Measurements from ENCODE around the gene FRMD7. TPM values are rescaled to one million over a fixed set of nuclear protein-coding genes. Genes with fewer than 3 reads are reported as not detected.
"Not testable (repeated sequence)": the region's sequence is repeated elsewhere in the genome, so short reads cannot be mapped to it uniquely, and the experiment has no call there.

Gene FRMD7
- total RNA-seq, 1 donor, result 1.1 TPM

GRCh38 chrX:132169554-132169953 lies 41.7 kb upstream of the FRMD7 start:
- no peaks in the 10 kb centered on the region for H4K20me1 ChIP-seq (ENCODE audit: insufficient read depth, low read length)
- no peak for DNase-seq (ENCODE audit: insufficient read length, low spot score, missing footprints)
- no peaks in the 10 kb centered on the region for H3K79me2 ChIP-seq (ENCODE audit: insufficient read depth, low read length)
- no peaks in the 10 kb centered on the region for H3K4me1 ChIP-seq (ENCODE audit: insufficient read depth, low read length)
- H3K4me2 ChIP-seq (ENCODE audit: insufficient read depth, low read length), result no peak overlapping the region
- no peaks in the 10 kb centered on the region for H3K9me3 ChIP-seq (ENCODE audit: low read depth, low read length)
- no peak overlapping the region for H3K27ac ChIP-seq (ENCODE audit: low read depth, low read length)
- H3K36me3 ChIP-seq (ENCODE audit: insufficient read depth, low read length), result no peaks in the 10 kb centered on the region
- peaks cover 10% of the 10 kb centered on the region for H3K27me3 ChIP-seq (ENCODE audit: insufficient read depth, low read length)
- no peak for TF ChIP-seq CTCF (IDR thresholded peaks at IDR 0.05; ENCODE audit: extremely low read depth, low read depth, low read length)
- no peak overlapping the region for H3K4me3 ChIP-seq (ENCODE audit: insufficient read depth, low read length)
- no peak overlapping the region for H2AFZ ChIP-seq (ENCODE audit: low read length)

GRCh38 chrX:132165651-132166050 lies 37.8 kb upstream of the FRMD7 start:
- Histone ChIP-seq H3K79me2 (ENCODE audit: insufficient read depth, low read length) (no peaks in the 10 kb centered on the region), H3K27me3 (ENCODE audit: insufficient read depth, low read length) (peaks cover 4% of the 10 kb centered on the region), H3K4me2 (ENCODE audit: insufficient read depth, low read length) (no peak overlapping the region), H4K20me1 (ENCODE audit: insufficient read depth, low read length) (no peaks in the 10 kb centered on the region), H3K9me3 (ENCODE audit: low read depth, low read length) (no peaks in the 10 kb centered on the region), H3K4me3 (ENCODE audit: insufficient read depth, low read length) (no peak overlapping the region), H3K4me1 (ENCODE audit: insufficient read depth, low read length) (no peaks in the 10 kb centered on the region), H3K36me3 (ENCODE audit: insufficient read depth, low read length) (no peaks in the 10 kb centered on the region), H3K27ac (ENCODE audit: low read depth, low read length) (no peak overlapping the region), H2AFZ (ENCODE audit: low read length) (no peak overlapping the region)
- no peak for DNase-seq (ENCODE audit: insufficient read length, low spot score, missing footprints)
- TF ChIP-seq CTCF (IDR thresholded peaks at IDR 0.05; ENCODE audit: extremely low read depth, low read depth, low read length), result no peak

- no peak for DNase-seq (ENCODE audit: insufficient read length, low spot score, missing footprints)
- no peak overlapping the region for H2AFZ ChIP-seq (ENCODE audit: low read length)
- TF ChIP-seq CTCF (IDR thresholded peaks at IDR 0.05; ENCODE audit: extremely low read depth, low read depth, low read length), result no peak
- no peak overlapping the region for H3K4me3 ChIP-seq (ENCODE audit: insufficient read depth, low read length)
- no peak overlapping the region for H3K27ac ChIP-seq (ENCODE audit: low read depth, low read length)
- H3K9me3 ChIP-seq (ENCODE audit: low read depth, low read length), result no peaks in the 10 kb centered on the region
- no peaks in the 10 kb centered on the region for H4K20me1 ChIP-seq (ENCODE audit: insufficient read depth, low read length)
- H3K27me3 ChIP-seq (ENCODE audit: insufficient read depth, low read length), result peaks cover 4% of the 10 kb centered on the region
- H3K79me2 ChIP-seq (ENCODE audit: insufficient read depth, low read length), result no peaks in the 10 kb centered on the region
- no peaks in the 10 kb centered on the region for H3K4me1 ChIP-seq (ENCODE audit: insufficient read depth, low read length)
- H3K4me2 ChIP-seq (ENCODE audit: insufficient read depth, low read length), result no peak overlapping the region
- no peaks in the 10 kb centered on the region for H3K36me3 ChIP-seq (ENCODE audit: insufficient read depth, low read length)
Measured at GRCh38 chrX:132165005-132165404, 37.2 kb upstream of the FRMD7 start.

GRCh38 chrX:132163094-132163493 lies 35.3 kb upstream of the FRMD7 start:
- not testable (repeated sequence) for H3K36me3 ChIP-seq (ENCODE audit: insufficient read depth, low read length); H3K9me3 ChIP-seq (ENCODE audit: low read depth, low read length); DNase-seq (ENCODE audit: insufficient read length, low spot score, missing footprints); H3K4me1 ChIP-seq (ENCODE audit: insufficient read depth, low read length); H3K4me3 ChIP-seq (ENCODE audit: insufficient read depth, low read length); H3K4me2 ChIP-seq (ENCODE audit: insufficient read depth, low read length); H4K20me1 ChIP-seq (ENCODE audit: insufficient read depth, low read length); H3K79me2 ChIP-seq (ENCODE audit: insufficient read depth, low read length); H3K27me3 ChIP-seq (ENCODE audit: insufficient read depth, low read length); H2AFZ ChIP-seq (ENCODE audit: low read length); H3K27ac ChIP-seq (ENCODE audit: low read depth, low read length)

Measured in osteoblast (primary cell).